Activated CD8-positive, alpha-beta memory T cell treated with anti-CD3 and anti-CD28 coated beads, Interleukin-2, amount 50 U/mL, for 1 hour (primary cell): ENCODE data around the gene KCTD1.

Source experiments
- DNase-seq: peaks from one replicate; pipeline ENCODE4 v3.0.0-alpha.2; 2020; ENCODE audit errors: extremely low read depth

KCTD1 gene

GRCh38 chr18:26480897-26481795, 67.2 kb downstream of the KCTD1 start:
- no peak for DNase-seq

GRCh38 chr18:26479681-26480079, 68.7 kb downstream of the KCTD1 start:
- no peak for DNase-seq

GRCh38 chr18:26479065-26479680, 69.2 kb downstream of the KCTD1 start:
- DNase-seq = no peak

GRCh38 chr18:26477828-26478466, 70.4 kb downstream of the KCTD1 start:
- DNase-seq = no peak

GRCh38 chr18:26476697-26477096, 71.7 kb downstream of the KCTD1 start:
- DNase-seq = no peak

GRCh38 chr18:26474542-26474941, 73.8 kb downstream of the KCTD1 start:
- DNase-seq = no peak

GRCh38 chr18:26473672-26474071, 74.7 kb downstream of the KCTD1 start:
- DNase-seq = no peak

GRCh38 chr18:26471826-26472225, 76.5 kb downstream of the KCTD1 start:
- no peak for DNase-seq

- no peak for DNase-seq
Observed at GRCh38 chr18:26471027-26471426, 77.3 kb downstream of the KCTD1 start.

- no peak for DNase-seq
Observed at GRCh38 chr18:26470011-26470637, 78.2 kb downstream of the KCTD1 start.

- no peak for DNase-seq
Observed at GRCh38 chr18:26468931-26469340, 79.4 kb downstream of the KCTD1 start.

- DNase-seq = no peak
Observed at GRCh38 chr18:26466026-26466425, 82.3 kb downstream of the KCTD1 start.

GRCh38 chr18:26465431-26465830, 82.9 kb downstream of the KCTD1 start:
- no peak for DNase-seq

- DNase-seq = no peak
Observed at GRCh38 chr18:26464128-26465011, 84.0 kb downstream of the KCTD1 start.

GRCh38 chr18:26462355-26462754, 86.0 kb downstream of the KCTD1 start:
- DNase-seq = no peak

GRCh38 chr18:26461405-26461804, 86.9 kb downstream of the KCTD1 start:
- DNase-seq = no peak

GRCh38 chr18:26460449-26461091, 87.8 kb downstream of the KCTD1 start:
- DNase-seq = no peak

GRCh38 chr18:26459884-26460283, 88.5 kb downstream of the KCTD1 start:
- no peak for DNase-seq

GRCh38 chr18:26459340-26459739, 89.0 kb downstream of the KCTD1 start:
- no peak for DNase-seq

GRCh38 chr18:26458526-26459232, 89.7 kb downstream of the KCTD1 start:
- DNase-seq = no peak
